HEK293 (cell line): ENCODE results near the gene RAB42.
A peak's percentile ranks its signal among the peaks of the same experiment; 100 is the strongest.

Experiments used
- BCL11B ChIP-seq: fragments of 450-650 bp; formaldehyde crosslinking; IDR thresholded peaks from 2 replicates; pipeline ENCODE4 v1.5.1; 2016; ENCODE audit warnings: low read depth, missing biosample characterization, missing genetic modification characterization
- ELK4 ChIP-seq: IDR thresholded peaks from 2 replicates; pipeline ENCODE4 v1.6.1; 2011; ENCODE audit warnings: mild to moderate bottlenecking, low read depth, low read length, borderline replicate concordance
- GLIS1 ChIP-seq: fragments of 450-650 bp; formaldehyde crosslinking; IDR thresholded peaks from 2 replicates; pipeline ENCODE4 v1.5.1; 2016; ENCODE audit warnings: missing biosample characterization, missing genetic modification characterization
- INSM2 ChIP-seq: fragments of 450-650 bp; formaldehyde crosslinking; IDR thresholded peaks from 2 replicates; pipeline ENCODE4 v1.5.1; 2016; ENCODE audit warnings: missing biosample characterization, missing genetic modification characterization
- KLF1 ChIP-seq: fragments of 450-650 bp; formaldehyde crosslinking; IDR thresholded peaks from 2 replicates; pipeline ENCODE4 v1.5.1; 2016; ENCODE audit warnings: missing biosample characterization, missing genetic modification characterization
- KLF7 ChIP-seq: fragments of 450-650 bp; formaldehyde crosslinking; IDR thresholded peaks from 2 replicates; pipeline ENCODE4 v1.5.1; 2016; ENCODE audit warnings: missing biosample characterization, missing genetic modification characterization, borderline replicate concordance
- PRDM10 ChIP-seq: fragments of 450-650 bp; formaldehyde crosslinking; IDR thresholded peaks from 2 replicates; pipeline ENCODE4 v1.5.1; 2016; ENCODE audit warnings: missing biosample characterization, missing genetic modification characterization
- RBAK ChIP-seq: fragments of 450-650 bp; formaldehyde crosslinking; IDR thresholded peaks from 2 replicates; pipeline ENCODE4 v1.5.1; 2016; ENCODE audit warnings: missing biosample characterization, missing genetic modification characterization
- TRIM28 ChIP-seq: IDR thresholded peaks from 2 replicates; pipeline ENCODE4 v1.6.1; 2011; ENCODE audit warnings: low read length, control low read depth, borderline replicate concordance
- WT1 ChIP-seq: fragments of 450-650 bp; formaldehyde crosslinking; IDR thresholded peaks from 2 replicates; pipeline ENCODE4 v1.5.1; 2016; ENCODE audit warnings: missing biosample characterization, missing genetic modification characterization
- YY2 ChIP-seq: fragments of 450-650 bp; formaldehyde crosslinking; IDR thresholded peaks from 2 replicates; pipeline ENCODE4 v1.5.1; 2016; ENCODE audit warnings: missing biosample characterization, missing genetic modification characterization
- ZEB2 ChIP-seq: fragments of 450-650 bp; formaldehyde crosslinking; IDR thresholded peaks from 2 replicates; pipeline ENCODE4 v1.5.1; 2016; ENCODE audit warnings: missing biosample characterization, missing genetic modification characterization
- ZNF121 ChIP-seq: fragments of 450-650 bp; formaldehyde crosslinking; IDR thresholded peaks from 2 replicates; pipeline ENCODE4 v1.5.1; 2016; ENCODE audit warnings: missing biosample characterization, missing genetic modification characterization
- ZNF148 ChIP-seq: fragments of 450-650 bp; formaldehyde crosslinking; IDR thresholded peaks from 2 replicates; pipeline ENCODE4 v1.5.0; 2017; ENCODE audit warnings: missing biosample characterization, missing genetic modification characterization, borderline replicate concordance
- ZNF18 ChIP-seq: fragments of 450-650 bp; formaldehyde crosslinking; IDR thresholded peaks from 2 replicates; pipeline ENCODE4 v1.5.1; 2016; ENCODE audit warnings: missing biosample characterization, missing genetic modification characterization
- ZNF24 ChIP-seq: fragments of 450-650 bp; formaldehyde crosslinking; IDR thresholded peaks from 2 replicates; pipeline ENCODE4 v1.5.1; 2016; ENCODE audit warnings: missing biosample characterization, missing genetic modification characterization
- ZNF266 ChIP-seq: fragments of 450-650 bp; formaldehyde crosslinking; IDR thresholded peaks from 2 replicates; pipeline ENCODE4 v1.5.1; 2016; ENCODE audit warnings: missing biosample characterization, missing genetic modification characterization, low read depth
- ZNF514 ChIP-seq: fragments of 450-650 bp; formaldehyde crosslinking; IDR thresholded peaks from 2 replicates; pipeline ENCODE4 v1.5.1; 2016; ENCODE audit warnings: missing biosample characterization, missing genetic modification characterization
- ZNF561 ChIP-seq: fragments of 450-650 bp; IDR thresholded peaks from 2 replicates; pipeline ENCODE4 v1.5.1; 2018; ENCODE audit warnings: missing biosample characterization, missing genetic modification characterization, borderline replicate concordance
- ZNF571 ChIP-seq: fragments of 450-650 bp; formaldehyde crosslinking; IDR thresholded peaks from 2 replicates; pipeline ENCODE4 v1.5.0; 2017; ENCODE audit warnings: missing biosample characterization, missing genetic modification characterization
- ZNF623 ChIP-seq: fragments of 450-650 bp; formaldehyde crosslinking; IDR thresholded peaks from 2 replicates; pipeline ENCODE4 v1.5.1; 2016; ENCODE audit warnings: missing biosample characterization, missing genetic modification characterization
- ZNF654 ChIP-seq: fragments of 450-650 bp; formaldehyde crosslinking; IDR thresholded peaks from 2 replicates; pipeline ENCODE4 v1.5.1; 2016; ENCODE audit warnings: low read depth, missing biosample characterization, missing genetic modification characterization
- ZNF707 ChIP-seq: fragments of 450-650 bp; formaldehyde crosslinking; IDR thresholded peaks from 2 replicates; pipeline ENCODE4 v1.5.1; 2016; ENCODE audit warnings: missing biosample characterization, missing genetic modification characterization
- ZNF747 ChIP-seq: fragments of 450-650 bp; formaldehyde crosslinking; IDR thresholded peaks from 2 replicates; pipeline ENCODE4 v1.5.1; 2016; ENCODE audit warnings: missing biosample characterization, missing genetic modification characterization
- ZNF76 ChIP-seq: fragments of 450-650 bp; formaldehyde crosslinking; IDR thresholded peaks from 2 replicates; pipeline ENCODE4; 2016; ENCODE audit warnings: low read depth, missing biosample characterization, missing genetic modification characterization, borderline replicate concordance
- ZNF776 ChIP-seq: fragments of 450-650 bp; formaldehyde crosslinking; IDR thresholded peaks from 2 replicates; pipeline ENCODE4 v1.5.0; 2017; ENCODE audit warnings: missing biosample characterization, missing genetic modification characterization, borderline replicate concordance
- ZNF843 ChIP-seq: fragments of 450-650 bp; formaldehyde crosslinking; IDR thresholded peaks from 2 replicates; pipeline ENCODE4 v1.5.1; 2016; ENCODE audit warnings: missing biosample characterization, missing genetic modification characterization
- ZSCAN30 ChIP-seq: fragments of 450-650 bp; IDR thresholded peaks from 2 replicates; pipeline ENCODE4 v1.5.1; 2018; ENCODE audit warnings: missing biosample characterization, mild to moderate bottlenecking, missing genetic modification characterization, moderate library complexity
- ZSCAN4 ChIP-seq: fragments of 450-650 bp; formaldehyde crosslinking; IDR thresholded peaks from 2 replicates; pipeline ENCODE4 v1.5.1; 2017; ENCODE audit warnings: missing biosample characterization, missing genetic modification characterization

The RAB42 gene

GRCh38 chr1:28581531-28582247 is 10.4 kb upstream of the RAB42 start (continued):
- TF ChIP-seq ELK4 (no peak), INSM2 (tag by site-specific recombination) (peak; percentile 72), RBAK (no peak), ZNF514 (tag by site-specific recombination) (no peak), ZNF148 (tag by site-specific recombination) (peak; percentile 88), GLIS1 (tag by site-specific recombination) (peak; percentile 70), TRIM28 (no peak), ZSCAN4 (tag by site-specific recombination) (peak; percentile 44; the same call in 1 of the 2 replicates), ZNF561 (peak; percentile 92; the same call in 1 of the 2 replicates), KLF1 (tag by site-specific recombination) (peak; percentile 96), WT1 (tag by site-specific recombination) (no peak; the same call in none of the 2 replicates), ZNF843 (tag by site-specific recombination) (peak; percentile 75), ZNF266 (tag by site-specific recombination) (no peak), ZNF707 (tag by site-specific recombination) (no peak), ZNF24 (tag by site-specific recombination) (peak; percentile 64), PRDM10 (tag by site-specific recombination) (peak; percentile 68), ZNF571 (no peak), ZNF18 (tag by site-specific recombination) (no peak), ZNF747 (tag by site-specific recombination) (peak; percentile 74; the same call in 1 of the 2 replicates), YY2 (tag by site-specific recombination) (peak; percentile 78), ZNF776 (tag by site-specific recombination) (no peak), BCL11B (tag by site-specific recombination) (peak; percentile 76; the same call in 1 of the 2 replicates), ZEB2 (peak; percentile 78), KLF7 (tag by site-specific recombination) (peak; percentile 100), ZSCAN30 (tag by site-specific recombination) (peak; percentile 97), ZNF654 (tag by site-specific recombination) (no peak), ZNF121 (tag by site-specific recombination) (peak; percentile 44; the same call in 1 of the 2 replicates), ZNF76 (tag by site-specific recombination) (peak; percentile 96), ZNF623 (tag by site-specific recombination) (peak; percentile 31)
